GM21526 (cell line): ENCODE data around the gene IFNA21.
"Not testable (repeated sequence)": the region's sequence is repeated elsewhere in the genome, so short reads cannot be mapped to it uniquely, and the experiment has no call there.

Experiments
- ATAC-seq: cut with Tn5 transposase; IDR thresholded peaks from one replicate; pipeline ENCODE4 v1.9.1; 2021; ENCODE audit warnings: moderate library complexity; ENCODE audit not compliant: unreplicated experiment, low FRiP score

IFNA21 gene

DNA sequence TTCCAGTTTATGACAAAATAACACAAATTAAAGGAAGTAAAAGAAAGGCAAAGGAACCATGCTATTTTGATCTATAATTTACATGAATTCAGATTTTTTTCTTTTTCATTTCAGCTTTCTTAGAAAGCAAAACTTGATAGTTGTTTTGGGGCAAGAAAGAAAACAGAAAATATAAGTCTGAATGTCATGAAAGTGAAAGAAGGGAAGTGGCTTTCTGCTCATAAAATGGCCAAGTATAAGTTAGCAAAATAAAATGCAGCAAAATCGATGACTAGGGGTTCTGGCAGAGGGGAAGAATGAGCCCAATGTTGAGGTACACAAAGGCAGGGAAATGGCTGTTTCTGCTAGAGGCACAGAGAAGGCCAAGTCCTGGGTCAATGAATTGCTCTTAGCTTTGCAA is 21.9 kb downstream of the IFNA21 start:
- ATAC-seq, result peak; percentile 48

DNA sequence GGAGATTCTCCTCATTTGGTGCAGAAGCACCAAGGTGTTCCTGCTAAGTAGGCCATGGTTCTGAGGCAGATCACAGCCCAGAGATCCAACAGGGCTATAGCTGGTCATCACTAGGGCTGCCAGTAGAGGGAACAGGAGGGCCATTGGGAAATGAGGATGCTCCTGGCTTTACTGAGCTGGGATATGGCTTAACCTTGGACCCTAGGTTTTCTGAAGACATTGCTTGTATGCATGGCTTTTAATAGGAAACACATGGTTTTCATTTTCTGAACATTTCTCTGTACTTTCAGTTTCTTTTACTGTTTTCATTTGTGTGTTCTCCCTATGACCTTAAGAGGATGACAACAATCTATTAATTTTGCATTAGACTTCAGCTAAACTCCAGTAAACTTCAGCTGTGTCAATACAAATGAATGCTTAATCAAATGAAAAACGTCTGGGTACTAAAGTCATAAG is 25.0 kb downstream of the IFNA21 start, which contains the start of gene IFNW1:
TSS of gene IFNW1 (minus strand) at position 406 of the 456 bp plus-strand sequence. CDS start at position 144, 262 bp downstream.
- ATAC-seq, result peak; percentile 62

DNA sequence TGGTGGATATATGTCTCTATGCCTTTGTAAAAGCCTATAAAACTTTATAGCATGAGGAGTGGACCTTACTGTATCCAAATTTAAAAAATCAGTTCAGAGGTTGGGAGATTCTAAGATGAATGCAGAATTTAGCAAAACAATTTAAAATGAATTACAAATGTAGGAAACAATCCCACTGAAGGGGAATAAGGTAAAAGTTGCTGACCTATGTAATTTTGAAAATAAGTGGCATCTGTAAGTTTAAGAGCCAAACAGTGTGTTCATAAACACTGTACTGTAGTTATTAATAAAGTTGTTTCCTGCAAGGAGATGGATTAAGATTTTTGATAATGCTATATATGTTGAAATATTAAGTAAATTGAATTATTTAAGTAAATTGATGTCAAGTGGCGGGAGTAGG is 29.4 kb downstream of the IFNA21 start:
- no peak for ATAC-seq

- ATAC-seq, result no peak
Observed at GRCh38 chr9:21135736-21136135, 30.7 kb downstream of the IFNA21 start.

- not testable (repeated sequence) for ATAC-seq
Observed at GRCh38 chr9:21128186-21128585, 38.3 kb downstream of the IFNA21 start.

DNA sequence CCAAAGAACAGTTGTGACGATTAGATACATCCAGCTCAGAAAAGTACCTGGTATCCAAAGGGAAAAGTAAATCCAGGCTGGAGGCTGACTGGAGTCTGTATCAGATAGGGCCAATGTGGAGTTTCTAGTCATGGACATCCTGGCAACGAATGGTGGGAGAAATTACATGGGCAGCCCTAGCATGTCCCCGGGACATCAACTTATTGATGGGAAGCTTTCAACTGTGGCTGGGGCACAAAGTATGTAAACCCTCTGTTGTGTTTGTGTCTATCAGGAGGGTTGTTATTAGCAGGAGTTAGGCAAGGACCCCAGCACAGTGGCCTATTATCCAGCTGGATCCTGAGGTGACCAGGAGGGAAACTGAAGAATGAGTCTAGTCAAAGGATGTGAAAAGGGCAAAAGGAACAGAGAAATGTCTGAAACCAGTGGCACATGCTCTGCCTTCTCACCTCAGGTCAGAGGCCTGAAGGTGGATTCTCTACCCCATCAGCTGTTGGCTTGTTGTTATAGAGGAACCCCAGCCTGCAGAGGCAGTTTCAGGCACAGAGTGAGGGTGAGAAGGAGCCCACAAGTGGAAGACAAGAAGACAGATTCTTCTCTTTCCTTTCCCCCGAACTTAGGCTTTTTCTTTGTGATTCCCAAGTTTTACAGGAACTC is 44.7 kb downstream of the IFNA21 start:
- peak; percentile 95 for ATAC-seq

- ATAC-seq, result no peak
Observed at GRCh38 chr9:21121079-21121478, 45.4 kb downstream of the IFNA21 start.

DNA sequence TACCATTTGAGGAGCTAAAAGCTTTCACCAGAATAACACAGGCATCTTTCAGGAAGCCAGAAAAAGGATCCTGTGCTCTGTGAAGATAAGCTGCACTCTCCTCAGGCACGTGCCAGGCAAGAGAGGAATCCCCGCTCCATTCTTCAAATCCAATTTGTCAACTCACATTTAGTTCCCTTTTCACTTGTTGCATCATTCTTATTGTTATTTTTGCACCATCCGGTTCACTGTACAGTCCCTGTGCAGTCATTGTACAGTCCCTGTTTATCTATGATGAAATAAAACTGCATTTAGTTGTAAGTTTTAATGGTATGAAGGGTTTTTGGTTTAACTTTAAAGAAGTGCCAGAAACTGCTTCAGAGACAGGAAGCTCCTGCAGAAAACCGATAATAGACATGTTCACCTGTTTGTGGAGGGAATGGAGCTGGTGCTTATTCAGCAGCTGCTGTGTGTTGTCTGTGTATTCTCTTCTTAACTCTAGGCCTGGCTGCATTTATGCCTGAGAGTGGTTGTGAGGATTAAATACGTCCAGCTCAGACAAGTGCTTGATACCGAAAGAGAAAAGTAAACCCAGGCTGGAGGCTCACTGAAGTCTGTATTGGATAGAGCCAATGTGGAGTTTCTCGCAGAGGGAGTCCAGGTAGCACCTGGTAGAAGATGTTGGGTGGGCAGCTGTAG is 47.2 kb downstream of the IFNA21 start:
- no peak for ATAC-seq
